ENCODE measurements around the gene JAKMIP2.
"Not testable (repeated sequence)": the region's sequence is repeated elsewhere in the genome, so short reads cannot be mapped to it uniquely, and the experiment has no call there.

Gene JAKMIP2

GRCh38 chr5:147782110-147783028, at the start of gene JAKMIP2:
Gene JAKMIP2 (minus strand): TSS chr5:147782728. CDS start chr5:147671806, 110,922 bp downstream.
- peak; percentile 41 to 75 (median 60) for DNase-seq (ENCODE audit: low read depth in 2 of 3, low spot score in 2 of 3)

GRCh38 chr5:147831465-147831864, 48.9 kb upstream of the JAKMIP2 start, which contains the start of gene SPINK1:
Gene SPINK1 (minus strand): TSS chr5:147831671. CDS start chr5:147831577, 94 bp downstream.
- no peak for DNase-seq (ENCODE audit: low read depth in 2 of 3, low spot score in 2 of 3)

- DNase-seq (ENCODE audit: low read depth in 2 of 3, low spot score in 2 of 3): no peak
These were observed 47.5 kb upstream of the JAKMIP2 start for GRCh38 chr5:147830035-147830434.

- DNase-seq (ENCODE audit: low read depth in 2 of 3, low spot score in 2 of 3): not testable (repeated sequence)
These were observed 44.5 kb upstream of the JAKMIP2 start for GRCh38 chr5:147827017-147827416.

- DNase-seq (ENCODE audit: low read depth in 2 of 3, low spot score in 2 of 3): no peak
These were observed 43.8 kb upstream of the JAKMIP2 start for GRCh38 chr5:147826361-147826760.

- peak in 1 of 3 experiments; percentile 1 for DNase-seq (ENCODE audit: low read depth in 2 of 3, low spot score in 2 of 3)
These were observed 40.4 kb upstream of the JAKMIP2 start for GRCh38 chr5:147822686-147823491.

GRCh38 chr5:147822222-147822621, 39.7 kb upstream of the JAKMIP2 start:
- DNase-seq (ENCODE audit: low read depth in 2 of 3, low spot score in 2 of 3): not testable (repeated sequence)

- no peak for DNase-seq (ENCODE audit: low read depth in 2 of 3, low spot score in 2 of 3)
These were observed 39.2 kb upstream of the JAKMIP2 start for GRCh38 chr5:147821766-147822165.

- DNase-seq (ENCODE audit: low read depth in 2 of 3, low spot score in 2 of 3): no peak
These were observed 36.8 kb upstream of the JAKMIP2 start for GRCh38 chr5:147819261-147819770.

GRCh38 chr5:147818290-147818689, 35.8 kb upstream of the JAKMIP2 start:
- no peak for DNase-seq (ENCODE audit: low read depth in 2 of 3, low spot score in 2 of 3)

- no peak for DNase-seq (ENCODE audit: low read depth in 2 of 3, low spot score in 2 of 3)
These were observed 31.2 kb upstream of the JAKMIP2 start for GRCh38 chr5:147813696-147814095.

GRCh38 chr5:147809830-147810666, 27.5 kb upstream of the JAKMIP2 start:
- no peak for DNase-seq (ENCODE audit: low read depth in 2 of 3, low spot score in 2 of 3)

- no peak for DNase-seq (ENCODE audit: low read depth in 2 of 3, low spot score in 2 of 3)
These were observed 22.5 kb upstream of the JAKMIP2 start for GRCh38 chr5:147805030-147805454.

- DNase-seq (ENCODE audit: low read depth in 2 of 3, low spot score in 2 of 3): no peak
These were observed 21.8 kb upstream of the JAKMIP2 start for GRCh38 chr5:147804334-147804733.

GRCh38 chr5:147803926-147804325, 21.4 kb upstream of the JAKMIP2 start:
- DNase-seq (ENCODE audit: low read depth in 2 of 3, low spot score in 2 of 3): no peak

- not testable (repeated sequence) for DNase-seq (ENCODE audit: low read depth in 2 of 3, low spot score in 2 of 3)
These were observed 20.6 kb upstream of the JAKMIP2 start for GRCh38 chr5:147803161-147803560.

- no peak for DNase-seq (ENCODE audit: low read depth in 2 of 3, low spot score in 2 of 3)
These were observed 18.9 kb upstream of the JAKMIP2 start for GRCh38 chr5:147801461-147801860.

- no peak for DNase-seq (ENCODE audit: low read depth in 2 of 3, low spot score in 2 of 3)
These were observed 18.0 kb upstream of the JAKMIP2 start for GRCh38 chr5:147800491-147800890.

GRCh38 chr5:147796556-147797308, 14.2 kb upstream of the JAKMIP2 start:
- DNase-seq (ENCODE audit: low read depth in 2 of 3, low spot score in 2 of 3): no peak

GRCh38 chr5:147791181-147791580, 8.7 kb upstream of the JAKMIP2 start:
- no peak for DNase-seq (ENCODE audit: low read depth in 2 of 3, low spot score in 2 of 3)
